Activated T-helper 2 cell treated with anti-CD3 and anti-CD28 coated beads, Interferon-gamma antibody, Interleukin-2, Interleukin-4, amounts not matched to agents 10 μg/mL and 5 μg/mL and 100 μg/mL, durations not matched to agents 14 hours and 24 hours and 36 hours (primary cell): ENCODE data around the gene PDE4D. TPM values are rescaled to one million over a fixed set of nuclear protein-coding genes. Genes with fewer than 3 reads are reported as not detected.

Experiments used
- DNase-seq: peaks from one replicate; pipeline ENCODE4 v3.0.0; 2021; ENCODE audit warnings: low spot score
- H3K27ac Mint-ChIP-seq: one replicate; pipeline ENCODE4 v1.8.0; 2021; ENCODE audit warnings: mixed read lengths
- H3K27me3 Mint-ChIP-seq: one replicate; pipeline ENCODE4 v1.8.0; 2021; ENCODE audit warnings: low read depth, mixed read lengths
- H3K36me3 Mint-ChIP-seq: one replicate; pipeline ENCODE4 v1.8.0; 2021; ENCODE audit warnings: low read depth, mixed read lengths
- H3K4me1 Mint-ChIP-seq: one replicate; pipeline ENCODE4 v1.8.0; 2021; ENCODE audit warnings: low read depth, mixed read lengths
- H3K4me3 Mint-ChIP-seq: one replicate; pipeline ENCODE4 v1.8.0; 2021; ENCODE audit warnings: low read depth, mild to moderate bottlenecking, moderate library complexity, mixed read lengths
- H3K9me3 Mint-ChIP-seq: one replicate; pipeline ENCODE4 v1.8.0; 2021; ENCODE audit warnings: mixed read lengths
- intact Hi-C: fragments of 100-400 bp; cut with micrococcal nuclease; formaldehyde crosslinking; loops from one replicate; pipeline ENCODE4 v1.15.1; 2023
- total RNA-seq: library from RNA; stranded (reverse); gene quantifications from 2 replicates; pipeline ENCODE4 v1.2.3, GENCODE V29; 2022

PDE4D gene
- total RNA-seq, 1 donor from 2014 or later = 102 TPM

DNA sequence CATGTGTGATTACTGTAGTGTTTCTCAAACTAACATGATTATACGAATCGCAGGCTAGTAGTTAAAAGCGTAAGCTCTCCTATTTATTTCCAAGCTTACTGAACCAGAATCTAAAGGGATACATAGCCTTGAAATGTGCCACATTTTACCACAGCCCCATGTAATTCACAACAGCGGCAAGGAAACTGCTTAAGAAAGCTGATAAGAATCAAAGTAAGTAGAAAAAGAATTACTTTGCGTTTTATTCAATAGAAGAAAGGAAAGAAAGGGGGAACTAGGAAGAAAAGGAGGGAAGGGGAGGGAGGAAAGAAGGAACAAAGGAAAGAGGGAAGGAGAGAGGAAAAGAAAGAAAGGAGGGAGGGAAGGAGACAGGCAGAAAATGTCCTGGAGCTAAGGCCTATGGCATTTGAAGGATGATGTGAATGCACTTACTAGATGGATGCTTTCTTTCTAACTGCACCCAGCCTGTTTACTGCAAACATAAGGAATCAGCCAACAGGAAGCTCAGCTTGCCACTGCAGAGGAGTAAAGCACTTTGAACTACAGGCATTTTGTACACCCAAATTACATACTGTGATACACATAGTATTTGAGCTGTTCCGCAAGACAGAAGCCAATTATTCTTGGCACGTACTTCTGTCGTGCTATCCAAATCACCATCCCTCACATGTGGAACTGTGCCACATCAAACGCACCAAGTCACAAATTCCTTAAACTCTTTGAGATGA lies 789.0 kb downstream of the PDE4D start:
- no peaks in the 10 kb centered on the region for H3K27me3 Mint-ChIP-seq

DNA sequence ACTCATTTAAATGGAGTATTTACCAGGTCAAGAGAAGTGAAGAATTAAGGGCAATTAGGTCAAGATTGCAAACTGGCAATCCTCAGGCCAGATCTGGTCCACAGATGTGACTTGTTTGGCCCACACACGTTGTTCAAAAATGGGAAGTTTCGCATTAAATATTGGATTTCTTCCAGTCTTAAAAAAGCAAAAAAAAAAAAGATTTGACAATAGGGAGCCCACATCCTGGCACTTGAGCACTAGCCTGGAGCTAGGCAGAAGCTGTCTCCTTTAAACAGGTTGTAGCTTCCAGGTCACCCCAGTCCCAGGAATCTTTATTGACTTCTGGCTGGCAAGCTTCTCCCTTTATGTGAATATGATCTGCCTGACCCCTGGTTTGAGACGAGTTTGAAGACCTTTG lies 790.2 kb downstream of the PDE4D start:
- Mint-ChIP-seq H3K27me3 (no peaks in the 10 kb centered on the region), H3K9me3 (peaks cover 4% of the 10 kb centered on the region), H3K27ac (no peak overlapping the region), H3K4me3 (no peak overlapping the region), H3K36me3 (peaks cover 5% of the 10 kb centered on the region), H3K4me1 (peaks cover 67% of the 10 kb centered on the region)
- no peak for DNase-seq
- intact Hi-C loops = no loop called here

More for the DNA sequence above, 789.0 kb downstream of the PDE4D start:
- H3K4me1 Mint-ChIP-seq = peaks cover 55% of the 10 kb centered on the region
- peaks cover 5% of the 10 kb centered on the region for H3K36me3 Mint-ChIP-seq
- peaks cover 4% of the 10 kb centered on the region for H3K9me3 Mint-ChIP-seq
- H3K27ac Mint-ChIP-seq = no peak overlapping the region
- no peak overlapping the region for H3K4me3 Mint-ChIP-seq
- intact Hi-C loops = no loop called here
- no peak for DNase-seq

DNA sequence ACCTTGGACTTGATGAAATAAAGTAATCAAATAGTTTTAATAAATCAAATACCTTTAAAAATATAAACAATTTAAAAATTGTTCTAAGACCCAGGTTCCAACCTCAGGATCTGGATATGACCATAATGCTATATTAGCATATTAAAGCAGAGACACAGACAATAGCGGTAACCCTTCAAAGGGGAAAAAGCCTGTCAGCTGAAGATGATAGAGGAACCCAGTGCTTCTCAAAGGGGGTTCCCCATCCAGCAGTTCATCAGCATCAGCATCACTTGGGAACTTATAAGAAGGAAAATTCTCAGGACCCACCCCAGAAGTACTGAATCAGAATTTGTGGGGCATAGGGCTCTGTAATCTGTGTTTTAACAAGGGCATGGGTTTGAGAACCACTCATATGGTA lies 791.1 kb downstream of the PDE4D start:
- peaks cover 68% of the 10 kb centered on the region for H3K4me1 Mint-ChIP-seq
- peaks cover 4% of the 10 kb centered on the region for H3K9me3 Mint-ChIP-seq
- H3K36me3 Mint-ChIP-seq = peaks cover 2% of the 10 kb centered on the region
- no peak overlapping the region for H3K27ac Mint-ChIP-seq
- H3K27me3 Mint-ChIP-seq = no peaks in the 10 kb centered on the region
- intact Hi-C loops = no loop called here
- no peak for DNase-seq
- H3K4me3 Mint-ChIP-seq = no peak overlapping the region

DNA sequence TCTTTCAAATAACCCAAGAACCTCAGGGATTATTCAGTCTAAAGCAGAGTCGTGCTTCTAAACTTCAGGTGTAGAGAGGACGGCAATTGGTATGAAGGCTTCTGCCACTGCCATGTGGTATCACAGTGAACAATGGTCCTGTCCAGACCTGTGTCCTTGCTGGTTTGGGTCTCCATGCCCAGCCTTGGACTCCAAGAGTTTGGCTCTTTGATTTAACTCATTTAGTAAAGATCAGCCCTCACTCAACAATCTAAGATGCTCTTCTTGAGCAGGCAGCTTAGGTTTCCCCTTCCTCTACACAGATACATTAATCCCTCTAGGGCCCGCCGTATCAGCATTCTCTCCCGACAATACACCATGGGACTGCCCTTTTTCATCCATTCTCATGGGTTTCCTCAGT lies 792.7 kb downstream of the PDE4D start:
- no peak overlapping the region for H3K4me3 Mint-ChIP-seq
- H3K4me1 Mint-ChIP-seq = peaks cover 76% of the 10 kb centered on the region
- intact Hi-C loops = no loop called here
- H3K27ac Mint-ChIP-seq = peak overlapping the region; percentile 85
- peaks cover 4% of the 10 kb centered on the region for H3K9me3 Mint-ChIP-seq
- no peaks in the 10 kb centered on the region for H3K36me3 Mint-ChIP-seq
- DNase-seq = no peak
- no peaks in the 10 kb centered on the region for H3K27me3 Mint-ChIP-seq

DNA sequence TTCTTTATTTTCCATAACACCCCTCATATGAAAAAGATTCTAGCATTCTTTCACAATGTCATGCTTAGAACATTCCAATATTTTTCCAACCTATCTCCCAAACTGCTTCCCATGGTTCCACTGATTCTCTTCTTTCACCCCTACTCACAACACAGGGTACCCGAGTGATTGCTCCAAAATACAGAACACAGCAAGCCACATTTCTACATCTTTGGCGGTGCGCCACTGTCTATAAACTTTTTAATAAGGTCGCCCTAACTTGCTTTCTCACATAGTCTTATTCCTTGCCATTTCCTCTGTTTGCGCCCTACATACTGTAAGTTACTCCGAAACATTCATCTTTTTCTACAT lies 793.6 kb downstream of the PDE4D start:
- Mint-ChIP-seq H3K4me3 (peak overlapping the region; percentile 22), H3K27me3 (no peaks in the 10 kb centered on the region), H3K4me1 (peaks cover 80% of the 10 kb centered on the region), H3K9me3 (peaks cover 4% of the 10 kb centered on the region), H3K27ac (peak overlapping the region; percentile 85), H3K36me3 (no peaks in the 10 kb centered on the region)
- no peak for DNase-seq
- intact Hi-C loops = loop anchor here (1.0 to 2.0 kb wide), 8 partner anchors 23 to 213 kb away; no protein-coding TSS in a partner anchor

DNA sequence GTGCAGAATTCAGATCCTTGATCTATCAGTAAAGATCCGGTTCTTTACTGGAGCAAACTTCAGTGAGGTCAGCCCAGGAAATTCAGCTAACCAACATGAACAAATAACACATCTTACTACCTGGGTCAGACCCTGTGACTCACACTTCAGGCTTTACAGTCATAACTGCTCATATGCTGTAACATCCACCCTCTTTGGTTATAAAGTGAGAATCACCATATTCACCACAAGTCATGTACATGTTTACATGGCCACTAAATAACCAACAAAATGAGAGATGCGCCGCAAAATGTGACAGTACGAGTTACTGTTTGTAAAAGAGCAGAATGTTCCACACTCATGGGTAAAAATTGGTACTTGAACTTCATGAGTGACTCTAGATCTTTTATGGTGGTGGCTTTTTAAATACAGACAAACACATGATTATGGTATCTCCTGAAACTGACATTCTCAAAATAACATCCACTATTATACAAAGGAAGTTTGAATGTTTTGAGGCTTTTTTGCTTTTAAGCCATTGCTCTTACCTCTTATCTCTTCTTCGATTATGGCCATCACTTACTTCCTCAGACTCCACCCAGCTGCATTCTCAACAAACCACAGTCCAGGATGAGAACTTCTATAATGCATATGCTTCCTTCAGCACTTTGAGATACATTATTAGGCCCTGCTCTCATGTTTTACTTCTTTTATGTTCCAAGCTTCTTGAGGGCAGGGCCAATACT lies 794.1 kb downstream of the PDE4D start:
- intact Hi-C loops = loop anchor here (1.0 to 2.0 kb wide), 8 partner anchors 24 to 213 kb away; no protein-coding TSS in a partner anchor

DNA sequence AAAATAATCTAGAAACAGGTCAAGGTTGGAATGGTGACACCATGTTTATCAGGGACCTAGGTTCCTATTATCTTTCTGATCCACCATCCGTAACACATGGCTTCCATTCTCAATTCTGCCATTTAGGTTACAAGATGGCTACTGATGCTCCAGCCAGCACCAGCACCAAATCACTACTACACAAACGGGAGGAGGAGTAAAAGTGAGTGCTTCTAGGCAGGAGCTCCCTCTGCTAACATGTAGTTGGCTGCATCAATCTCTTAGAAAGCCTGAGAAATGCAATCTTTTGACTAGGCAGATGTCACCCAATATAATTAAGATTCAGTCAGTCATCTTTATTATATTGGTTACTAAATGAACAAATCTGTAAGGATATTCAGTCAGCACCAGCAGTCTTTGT lies 794.8 kb downstream of the PDE4D start:
- peaks cover 77% of the 10 kb centered on the region for H3K4me1 Mint-ChIP-seq
- no peaks in the 10 kb centered on the region for H3K36me3 Mint-ChIP-seq
- intact Hi-C loops = loop anchor here (1.0 to 2.0 kb wide), 8 partner anchors 25 to 212 kb away; no protein-coding TSS in a partner anchor
- peak overlapping the region; percentile 71 for H3K27ac Mint-ChIP-seq
- DNase-seq = no peak
- H3K27me3 Mint-ChIP-seq = no peaks in the 10 kb centered on the region
- no peak overlapping the region for H3K4me3 Mint-ChIP-seq
- peaks cover 8% of the 10 kb centered on the region for H3K9me3 Mint-ChIP-seq

More for the DNA sequence above, 794.1 kb downstream of the PDE4D start:
- H3K27me3 Mint-ChIP-seq = no peaks in the 10 kb centered on the region
- DNase-seq = peak; percentile 62
- H3K36me3 Mint-ChIP-seq = no peaks in the 10 kb centered on the region
- peak overlapping the region; percentile 85 for H3K27ac Mint-ChIP-seq
- H3K9me3 Mint-ChIP-seq = peaks cover 4% of the 10 kb centered on the region
- peaks cover 80% of the 10 kb centered on the region for H3K4me1 Mint-ChIP-seq
- H3K4me3 Mint-ChIP-seq = peak overlapping the region; percentile 22

DNA sequence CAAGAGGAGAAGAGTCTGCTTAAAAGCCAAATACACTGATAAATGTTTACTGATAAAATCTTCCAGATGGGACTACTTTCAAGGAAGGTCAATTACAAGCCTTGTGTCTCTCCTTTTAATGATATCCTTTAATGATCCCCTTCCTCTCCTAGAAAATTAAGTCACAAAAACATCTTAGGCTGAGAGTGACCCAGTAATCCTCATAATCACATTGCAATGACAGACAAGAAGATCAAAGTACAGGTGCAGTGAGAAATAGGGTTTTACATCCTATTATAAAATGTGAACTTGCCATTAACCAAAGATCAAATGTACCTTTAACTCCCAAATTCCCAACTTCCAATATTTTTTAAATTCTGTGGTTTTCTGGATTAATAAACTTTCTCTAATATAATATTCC lies 795.8 kb downstream of the PDE4D start:
- Mint-ChIP-seq H3K27ac (peak overlapping the region; percentile 15), H3K36me3 (no peaks in the 10 kb centered on the region), H3K27me3 (no peaks in the 10 kb centered on the region), H3K9me3 (peaks cover 8% of the 10 kb centered on the region), H3K4me1 (peaks cover 80% of the 10 kb centered on the region), H3K4me3 (no peak overlapping the region)
- intact Hi-C loops = loop anchor here (2.0 kb wide), 4 partner anchors 63 to 211 kb away; no protein-coding TSS in a partner anchor
- no peak for DNase-seq

DNA sequence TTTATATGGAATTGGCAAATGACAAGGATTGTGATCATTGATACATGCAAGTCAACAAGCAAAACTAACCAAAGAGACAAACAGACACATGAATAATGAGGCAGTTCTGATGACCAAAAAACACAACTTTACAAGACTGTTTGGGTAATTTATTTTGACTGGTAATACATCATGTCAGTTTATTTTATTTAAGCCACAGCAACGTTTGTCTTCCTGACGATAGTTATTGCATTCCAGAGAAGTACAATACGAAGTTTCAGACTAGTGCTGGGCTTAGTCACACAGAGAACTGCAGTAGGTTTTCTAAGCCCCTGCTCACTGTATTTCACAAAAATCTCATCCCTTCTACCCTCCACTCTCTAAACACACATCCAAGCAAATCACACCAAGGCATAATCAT lies 796.4 kb downstream of the PDE4D start:
- peaks cover 83% of the 10 kb centered on the region for H3K4me1 Mint-ChIP-seq

DNA sequence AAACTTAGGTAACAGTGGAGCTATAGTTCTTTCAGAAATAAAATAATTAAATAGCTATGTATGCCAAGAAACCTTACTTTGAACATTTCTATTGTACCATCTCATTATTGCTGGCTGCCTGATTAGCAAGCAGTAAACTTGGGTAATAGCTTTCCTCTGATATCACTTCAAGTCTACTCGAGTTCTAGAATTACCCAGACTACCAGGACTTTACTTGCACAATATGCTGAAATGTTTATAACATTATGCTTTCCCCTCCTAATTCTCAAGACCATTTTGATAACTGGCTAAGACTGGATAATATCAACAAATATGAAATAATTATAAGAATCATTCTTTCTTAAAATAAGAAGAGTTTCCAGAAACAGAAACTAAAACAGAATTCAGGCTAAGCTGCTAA lies 798.0 kb downstream of the PDE4D start:
- Mint-ChIP-seq H3K4me3 (no peak overlapping the region), H3K27me3 (no peaks in the 10 kb centered on the region), H3K36me3 (no peaks in the 10 kb centered on the region), H3K4me1 (peaks cover 83% of the 10 kb centered on the region), H3K27ac (no peak overlapping the region), H3K9me3 (peaks cover 8% of the 10 kb centered on the region)
- intact Hi-C loops = no loop called here
- no peak for DNase-seq

More for the DNA sequence above, 796.4 kb downstream of the PDE4D start:
- H3K9me3 Mint-ChIP-seq = peaks cover 8% of the 10 kb centered on the region
- no peaks in the 10 kb centered on the region for H3K36me3 Mint-ChIP-seq
- no peak overlapping the region for H3K27ac Mint-ChIP-seq
- no peak for DNase-seq
- H3K27me3 Mint-ChIP-seq = no peaks in the 10 kb centered on the region
- intact Hi-C loops = no loop called here
- no peak overlapping the region for H3K4me3 Mint-ChIP-seq

DNA sequence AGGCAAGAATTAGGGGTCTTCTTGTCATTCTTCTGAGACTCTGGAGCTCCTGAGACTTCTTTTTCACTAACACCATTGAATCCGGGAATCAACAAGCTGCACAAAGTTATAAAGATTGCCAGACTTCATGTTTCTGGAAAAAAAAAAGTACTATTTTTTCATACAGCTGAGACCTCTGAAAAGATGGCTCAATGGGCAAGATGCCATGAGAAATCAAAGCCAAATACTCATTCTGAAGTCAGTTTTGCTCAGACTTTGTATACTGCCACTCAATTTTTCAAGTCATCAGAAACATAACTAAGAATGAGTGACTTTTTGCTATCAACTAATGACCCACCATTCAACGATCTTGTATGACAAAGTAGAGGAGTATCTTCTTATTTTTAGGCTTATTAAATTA lies 798.7 kb downstream of the PDE4D start:
- Mint-ChIP-seq H3K27ac (no peak overlapping the region), H3K9me3 (peaks cover 4% of the 10 kb centered on the region), H3K27me3 (no peaks in the 10 kb centered on the region), H3K36me3 (no peaks in the 10 kb centered on the region), H3K4me3 (no peak overlapping the region), H3K4me1 (peaks cover 79% of the 10 kb centered on the region)
- intact Hi-C loops = no loop called here
- DNase-seq = no peak

DNA sequence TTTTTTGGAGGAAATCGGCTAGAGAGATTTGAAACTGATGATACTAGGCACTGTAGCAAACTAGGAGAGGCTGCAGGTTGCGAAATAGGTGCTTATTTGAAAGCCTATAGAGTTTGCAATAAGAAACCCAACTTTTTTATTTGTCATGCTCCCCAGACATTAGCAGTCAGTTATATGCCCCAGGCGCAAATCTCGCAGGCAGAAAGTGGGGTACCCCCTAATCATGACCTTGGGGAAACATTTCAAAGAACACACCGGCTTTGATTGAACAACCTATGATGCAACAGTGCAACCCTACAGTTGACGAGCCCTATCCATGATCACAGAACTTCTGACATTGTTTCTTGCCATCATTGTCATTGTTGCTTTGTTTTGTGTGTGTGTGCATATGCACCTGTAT lies 800.2 kb downstream of the PDE4D start:
- intact Hi-C loops = no loop called here
- Mint-ChIP-seq H3K4me3 (peak overlapping the region; percentile 61), H3K4me1 (peaks cover 68% of the 10 kb centered on the region), H3K27ac (peak overlapping the region; percentile 51), H3K36me3 (no peaks in the 10 kb centered on the region), H3K27me3 (peaks cover 3% of the 10 kb centered on the region), H3K9me3 (peaks cover 4% of the 10 kb centered on the region)
- no peak for DNase-seq

DNA sequence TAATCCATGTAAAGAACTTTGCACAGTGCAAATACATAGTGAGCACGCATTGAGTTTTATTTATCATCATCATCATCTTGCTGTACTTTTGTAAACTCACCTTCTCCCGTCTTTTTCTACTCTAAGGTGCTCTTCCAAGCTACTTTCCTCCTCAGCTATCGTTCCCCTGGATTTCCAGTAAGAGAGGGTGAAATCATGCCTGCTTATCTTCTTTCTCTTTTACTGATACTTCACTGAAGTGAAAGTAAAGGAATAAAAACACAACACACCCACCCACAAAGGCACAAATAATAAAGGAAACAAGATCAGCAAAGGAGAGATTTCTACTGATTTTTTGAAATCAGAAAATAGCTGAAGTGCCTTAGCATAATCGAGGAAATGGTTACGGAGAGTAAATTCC lies 800.8 kb downstream of the PDE4D start:
- peaks cover 4% of the 10 kb centered on the region for H3K9me3 Mint-ChIP-seq
- peak overlapping the region; percentile 28 for H3K27ac Mint-ChIP-seq
- DNase-seq = no peak
- peaks cover 7% of the 10 kb centered on the region for H3K27me3 Mint-ChIP-seq
- intact Hi-C loops = no loop called here
- no peaks in the 10 kb centered on the region for H3K36me3 Mint-ChIP-seq
- peaks cover 63% of the 10 kb centered on the region for H3K4me1 Mint-ChIP-seq
- H3K4me3 Mint-ChIP-seq = peak overlapping the region; percentile 26
